ENCODE results near the gene PRDX1. TPM values are rescaled to one million over a fixed set of nuclear protein-coding genes. Genes with fewer than 3 reads are reported as not detected.

Gene PRDX1
- total and polyA plus RNA-seq, 2 of the 13 experiments (the other 11 are each of a cell fraction or from before 2014, with no cell fraction given) = 761 to 1,898 TPM

DNA sequence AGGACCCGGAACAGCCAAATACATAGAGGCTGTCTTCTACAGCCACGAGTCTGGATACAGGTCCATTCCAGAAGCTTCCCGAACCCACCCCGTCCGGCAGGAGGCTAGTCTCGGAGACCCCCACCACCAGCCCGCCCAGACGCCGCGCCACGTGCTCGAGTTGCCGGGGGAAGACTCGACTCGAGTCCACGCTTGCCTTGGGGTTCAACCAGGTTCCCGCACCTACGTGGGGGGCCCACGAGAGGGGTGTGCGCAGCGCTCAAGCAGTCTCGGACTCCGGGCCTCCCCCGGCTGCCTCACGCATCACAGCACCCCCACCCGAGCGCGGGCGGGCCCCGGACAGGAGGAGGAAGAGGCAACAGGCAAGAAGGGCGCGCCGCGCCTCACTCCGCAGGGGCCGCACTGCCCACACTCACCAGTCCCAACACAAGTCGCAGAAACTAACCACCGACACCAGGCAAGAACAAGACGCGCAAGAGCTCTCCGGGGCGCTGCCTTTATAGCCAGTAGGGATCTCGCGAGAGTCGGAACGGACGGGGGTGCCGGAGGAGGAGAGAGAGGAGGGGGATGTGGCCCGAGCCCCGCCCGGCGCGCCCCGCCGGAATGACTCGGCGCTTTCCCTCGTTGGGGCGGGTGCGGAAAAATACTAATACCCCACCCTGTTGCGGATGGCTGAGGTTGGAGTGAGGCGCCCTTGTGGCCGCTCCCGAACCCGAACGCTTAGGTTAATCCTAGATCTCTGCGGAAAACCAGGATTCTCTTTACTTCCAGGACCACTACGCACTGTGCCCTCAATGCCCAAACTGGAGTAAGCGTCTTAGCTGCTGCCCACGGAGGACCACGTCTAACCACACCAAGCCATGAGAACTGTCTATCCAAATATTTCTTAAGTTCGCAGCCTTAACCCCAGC is at the start of gene PRDX1 (continued):
- TF ChIP-seq, protein P1, sequence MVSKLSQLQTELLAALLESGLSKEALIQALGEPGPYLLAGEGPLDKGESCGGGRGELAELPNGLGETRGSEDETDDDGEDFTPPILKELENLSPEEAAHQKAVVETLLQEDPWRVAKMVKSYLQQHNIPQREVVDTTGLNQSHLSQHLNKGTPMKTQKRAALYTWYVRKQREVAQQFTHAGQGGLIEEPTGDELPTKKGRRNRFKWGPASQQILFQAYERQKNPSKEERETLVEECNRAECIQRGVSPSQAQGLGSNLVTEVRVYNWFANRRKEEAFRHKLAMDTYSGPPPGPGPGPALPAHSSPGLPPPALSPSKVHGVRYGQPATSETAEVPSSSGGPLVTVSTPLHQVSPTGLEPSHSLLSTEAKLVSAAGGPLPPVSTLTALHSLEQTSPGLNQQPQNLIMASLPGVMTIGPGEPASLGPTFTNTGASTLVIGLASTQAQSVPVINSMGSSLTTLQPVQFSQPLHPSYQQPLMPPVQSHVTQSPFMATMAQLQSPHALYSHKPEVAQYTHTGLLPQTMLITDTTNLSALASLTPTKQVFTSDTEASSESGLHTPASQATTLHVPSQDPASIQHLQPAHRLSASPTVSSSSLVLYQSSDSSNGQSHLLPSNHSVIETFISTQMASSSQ (IDR thresholded peaks at IDR 0.05; ENCODE audit: low read depth) = 0 out of 2 replicates have a peak, but pooled peaks have one; percentile 27
- TF ChIP-seq, protein P1 (CRISPR knock-in tag; IDR thresholded peaks at IDR 0.05; ENCODE audit: borderline replicate concordance) = peak; percentile 85
- peak; percentile 91 for TF ChIP-seq ZNF230 (CRISPR knock-in tag; IDR thresholded peaks at IDR 0.05)
- peak; percentile 93 for TF ChIP-seq ZNF451 (CRISPR knock-in tag; IDR thresholded peaks at IDR 0.05)
- TF ChIP-seq ZBTB1 (CRISPR knock-in tag; IDR thresholded peaks at IDR 0.05; ENCODE audit: borderline replicate concordance) = 0 out of 2 replicates have a peak, but pooled peaks have one; percentile 28
- no peak; the same call in 1 of the 2 replicates for TF ChIP-seq HNF4G (IDR thresholded peaks at IDR 0.05; ENCODE audit: borderline replicate concordance, low read depth, low read length)
- TF ChIP-seq HNF4G (CRISPR knock-in tag; IDR thresholded peaks at IDR 0.05; ENCODE audit: borderline replicate concordance, low read depth) = no peak
- peak; percentile 68 for TF ChIP-seq SP4 (CRISPR knock-in tag; IDR thresholded peaks at IDR 0.05)
- TF ChIP-seq ZNF484 (CRISPR knock-in tag; IDR thresholded peaks at IDR 0.05; ENCODE audit: borderline replicate concordance, low read depth) = peak; percentile 77; the same call in 1 of the 2 replicates
- TF ChIP-seq KMT2A (CRISPR knock-in tag; IDR thresholded peaks at IDR 0.05) = peak; percentile 96
- TF ChIP-seq PCBP2 (optimal IDR thresholded peaks at IDR 0.05; ENCODE audit: low read depth, low read length, poor library complexity, severe bottlenecking) = no peak
- TF ChIP-seq, protein P2, sequence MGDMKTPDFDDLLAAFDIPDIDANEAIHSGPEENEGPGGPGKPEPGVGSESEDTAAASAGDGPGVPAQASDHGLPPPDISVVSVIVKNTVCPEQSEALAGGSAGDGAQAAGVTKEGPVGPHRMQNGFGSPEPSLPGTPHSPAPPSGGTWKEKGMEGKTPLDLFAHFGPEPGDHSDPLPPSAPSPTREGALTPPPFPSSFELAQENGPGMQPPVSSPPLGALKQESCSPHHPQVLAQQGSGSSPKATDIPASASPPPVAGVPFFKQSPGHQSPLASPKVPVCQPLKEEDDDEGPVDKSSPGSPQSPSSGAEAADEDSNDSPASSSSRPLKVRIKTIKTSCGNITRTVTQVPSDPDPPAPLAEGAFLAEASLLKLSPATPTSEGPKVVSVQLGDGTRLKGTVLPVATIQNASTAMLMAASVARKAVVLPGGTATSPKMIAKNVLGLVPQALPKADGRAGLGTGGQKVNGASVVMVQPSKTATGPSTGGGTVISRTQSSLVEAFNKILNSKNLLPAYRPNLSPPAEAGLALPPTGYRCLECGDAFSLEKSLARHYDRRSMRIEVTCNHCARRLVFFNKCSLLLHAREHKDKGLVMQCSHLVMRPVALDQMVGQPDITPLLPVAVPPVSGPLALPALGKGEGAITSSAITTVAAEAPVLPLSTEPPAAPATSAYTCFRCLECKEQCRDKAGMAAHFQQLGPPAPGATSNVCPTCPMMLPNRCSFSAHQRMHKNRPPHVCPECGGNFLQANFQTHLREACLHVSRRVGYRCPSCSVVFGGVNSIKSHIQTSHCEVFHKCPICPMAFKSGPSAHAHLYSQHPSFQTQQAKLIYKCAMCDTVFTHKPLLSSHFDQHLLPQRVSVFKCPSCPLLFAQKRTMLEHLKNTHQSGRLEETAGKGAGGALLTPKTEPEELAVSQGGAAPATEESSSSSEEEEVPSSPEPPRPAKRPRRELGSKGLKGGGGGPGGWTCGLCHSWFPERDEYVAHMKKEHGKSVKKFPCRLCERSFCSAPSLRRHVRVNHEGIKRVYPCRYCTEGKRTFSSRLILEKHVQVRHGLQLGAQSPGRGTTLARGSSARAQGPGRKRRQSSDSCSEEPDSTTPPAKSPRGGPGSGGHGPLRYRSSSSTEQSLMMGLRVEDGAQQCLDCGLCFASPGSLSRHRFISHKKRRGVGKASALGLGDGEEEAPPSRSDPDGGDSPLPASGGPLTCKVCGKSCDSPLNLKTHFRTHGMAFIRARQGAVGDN (CRISPR knock-in tag; IDR thresholded peaks at IDR 0.05) = peak; percentile 94
- TF ChIP-seq, protein P3, sequence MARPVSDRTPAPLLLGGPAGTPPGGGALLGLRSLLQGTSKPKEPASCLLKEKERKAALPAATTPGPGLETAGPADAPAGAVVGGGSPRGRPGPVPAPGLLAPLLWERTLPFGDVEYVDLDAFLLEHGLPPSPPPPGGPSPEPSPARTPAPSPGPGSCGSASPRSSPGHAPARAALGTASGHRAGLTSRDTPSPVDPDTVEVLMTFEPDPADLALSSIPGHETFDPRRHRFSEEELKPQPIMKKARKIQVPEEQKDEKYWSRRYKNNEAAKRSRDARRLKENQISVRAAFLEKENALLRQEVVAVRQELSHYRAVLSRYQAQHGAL (CRISPR knock-in tag; IDR thresholded peaks at IDR 0.05; ENCODE audit: not compliant biosample characterization) = peak; percentile 93
- TF ChIP-seq, protein P4, sequence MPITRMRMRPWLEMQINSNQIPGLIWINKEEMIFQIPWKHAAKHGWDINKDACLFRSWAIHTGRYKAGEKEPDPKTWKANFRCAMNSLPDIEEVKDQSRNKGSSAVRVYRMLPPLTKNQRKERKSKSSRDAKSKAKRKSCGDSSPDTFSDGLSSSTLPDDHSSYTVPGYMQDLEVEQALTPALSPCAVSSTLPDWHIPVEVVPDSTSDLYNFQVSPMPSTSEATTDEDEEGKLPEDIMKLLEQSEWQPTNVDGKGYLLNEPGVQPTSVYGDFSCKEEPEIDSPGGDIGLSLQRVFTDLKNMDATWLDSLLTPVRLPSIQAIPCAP (CRISPR knock-in tag; IDR thresholded peaks at IDR 0.05; ENCODE audit: low read depth) = no peak
- peak; percentile 96 for TF ChIP-seq MAFG (CRISPR knock-in tag; IDR thresholded peaks at IDR 0.05)

All from HepG2 (cell line).